CD8-positive, alpha-beta memory T cell (primary cell): Measurements from ENCODE around the gene OXCT1. TPM values are rescaled to one million over a fixed set of nuclear protein-coding genes. Genes with fewer than 3 reads are reported as not detected.
A peak's percentile ranks its signal among the peaks of the same experiment; 100 is the strongest.

Experiments used
- CTCF ChIA-PET: fragments of 350-600 bp; sonication (Branson Sonifier 250); formaldehyde crosslinking; loops from one replicate; lab custom pipeline; 2021; ENCODE audit warnings: antibody characterized with exemption; lab: Charles Lee
- POLR2A ChIA-PET: fragments of 350-600 bp; sonication (Branson Sonifier 250); formaldehyde crosslinking; loops from one replicate; lab custom pipeline; 2021; ENCODE audit warnings: antibody characterized with exemption; lab: Charles Lee
- DNase-seq, 5 donors: peaks; one replicate each; pipeline versions ENCODE4 v3.0.0 to v3.0.0-alpha.2; 2020 to 2022; ENCODE audit warnings: mixed read lengths in 1 of 5
- H3K27ac ChIP-seq: one replicate; pipeline ENCODE4 v1.7.0; 2013; ENCODE audit warnings: low read depth, mild to moderate bottlenecking, low read length, moderate library complexity
- H3K27me3 ChIP-seq: 2 replicates; pipeline ENCODE4 v1.7.0; 2013; ENCODE audit warnings: low read length, mild to moderate bottlenecking; ENCODE audit not compliant: insufficient read depth, poor library complexity, severe bottlenecking
- H3K36me3 ChIP-seq: 2 replicates; pipeline ENCODE4 v1.7.0; 2013; ENCODE audit warnings: mild to moderate bottlenecking, low read length, moderate library complexity; ENCODE audit not compliant: insufficient read depth
- H3K4me1 ChIP-seq: 2 replicates; pipeline ENCODE4 v1.7.0; 2013; ENCODE audit warnings: mild to moderate bottlenecking, low read length, moderate library complexity; ENCODE audit not compliant: insufficient read depth
- H3K4me3 ChIP-seq: 2 replicates; pipeline ENCODE4 v1.7.0; 2013; ENCODE audit warnings: mild to moderate bottlenecking, low read length
- H3K9me3 ChIP-seq: 2 replicates; pipeline ENCODE4 v1.7.0; 2013; ENCODE audit warnings: mild to moderate bottlenecking, low read length
- H3K27ac Mint-ChIP-seq, 8 donors: one replicate each; pipeline ENCODE4 v1.8.0; 2020 to 2021; ENCODE audit warnings: mixed read lengths in 8 of 8, mild to moderate bottlenecking in 6 of 8, inconsistent platforms in 3 of 8, moderate library complexity in 3 of 8
- H3K27me3 Mint-ChIP-seq, 2 donors: one replicate each; pipeline ENCODE4 v1.8.0; 2020 to 2021; ENCODE audit warnings: mixed read lengths in 2 of 2, mild to moderate bottlenecking in 1 of 2, moderate library complexity in 1 of 2
- H3K36me3 Mint-ChIP-seq, 3 donors: one replicate each; pipeline ENCODE4 v1.8.0; 2020 to 2021; ENCODE audit warnings: mixed read lengths in 3 of 3, inconsistent platforms in 1 of 3, mild to moderate bottlenecking in 1 of 3
- H3K4me1 Mint-ChIP-seq, 3 donors: one replicate each; pipeline ENCODE4 v1.8.0; 2020 to 2021; ENCODE audit warnings: mixed read lengths in 3 of 3, inconsistent platforms in 1 of 3, mild to moderate bottlenecking in 1 of 3
- H3K4me3 Mint-ChIP-seq, 7 donors: one replicate each; pipeline ENCODE4 v1.8.0; 2020 to 2021; ENCODE audit warnings: mixed read lengths in 7 of 7, mild to moderate bottlenecking in 6 of 7, moderate library complexity in 4 of 7, inconsistent platforms in 2 of 7
- H3K9me3 Mint-ChIP-seq, 5 donors: one replicate each; pipeline ENCODE4 v1.8.0; 2020 to 2022; ENCODE audit warnings: mixed read lengths in 5 of 5, mild to moderate bottlenecking in 3 of 5, moderate library complexity in 2 of 5, inconsistent platforms in 1 of 5
- polyA plus RNA-seq: library from polyadenylated mRNA; unstranded; fragments of 300-500 nt; fragmentation: Illumina TruSeq; gene quantifications from one replicate; pipeline ENCODE4 v1.2.3, GENCODE V29; 2021
- total RNA-seq, 2 experiments: library from RNA; stranded (reverse); gene quantifications; one replicate each; pipeline ENCODE4 v1.2.3, GENCODE V29; 2021

Gene OXCT1
- total and polyA plus RNA-seq, 3 experiments from 2014 or later = 25.6 to 117 (median 111) TPM

DNA sequence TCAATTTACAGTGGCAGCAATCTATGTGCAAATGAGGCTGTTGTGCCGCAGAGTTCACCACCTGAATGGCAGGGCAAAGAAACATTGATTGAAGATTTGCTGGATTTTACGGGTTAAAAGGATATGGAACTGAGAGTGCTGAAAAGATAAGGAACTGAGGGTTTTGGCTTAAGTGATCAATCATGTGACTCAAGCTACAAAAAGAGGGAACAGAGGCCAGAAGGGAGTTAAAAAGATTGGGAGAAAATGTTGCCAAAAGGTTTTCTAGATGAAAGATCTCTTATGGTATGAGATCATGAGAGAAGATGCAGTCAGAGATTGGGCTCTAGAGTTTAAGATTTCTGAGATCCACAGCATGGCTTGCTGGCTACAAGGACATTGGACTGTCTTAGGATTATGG is 26.0 kb upstream of the OXCT1 start:
- no peaks in the 10 kb centered on the region for H3K36me3 ChIP-seq
- H3K27ac ChIP-seq = no peak overlapping the region
- H3K4me3 Mint-ChIP-seq = no peak overlapping the region
- no peaks in the 10 kb centered on the region for H3K9me3 Mint-ChIP-seq
- H3K36me3 Mint-ChIP-seq = no peaks in the 10 kb centered on the region
- no peak overlapping the region for H3K27ac Mint-ChIP-seq
- H3K4me1 Mint-ChIP-seq = peaks cover 0 to 6% (median 4%) of the 10 kb centered on the region in 3 donors
- H3K4me1 ChIP-seq = no peaks in the 10 kb centered on the region
- ChIA-PET CTCF (no interaction called here), POLR2A (no interaction called here)
- no peak for DNase-seq
- H3K4me3 ChIP-seq = no peak overlapping the region
- H3K27me3 Mint-ChIP-seq = peaks cover 11 to 25% of the 10 kb centered on the region in 2 donors
- no peaks in the 10 kb centered on the region for H3K9me3 ChIP-seq
- H3K27me3 ChIP-seq = peaks cover 3% of the 10 kb centered on the region

DNA sequence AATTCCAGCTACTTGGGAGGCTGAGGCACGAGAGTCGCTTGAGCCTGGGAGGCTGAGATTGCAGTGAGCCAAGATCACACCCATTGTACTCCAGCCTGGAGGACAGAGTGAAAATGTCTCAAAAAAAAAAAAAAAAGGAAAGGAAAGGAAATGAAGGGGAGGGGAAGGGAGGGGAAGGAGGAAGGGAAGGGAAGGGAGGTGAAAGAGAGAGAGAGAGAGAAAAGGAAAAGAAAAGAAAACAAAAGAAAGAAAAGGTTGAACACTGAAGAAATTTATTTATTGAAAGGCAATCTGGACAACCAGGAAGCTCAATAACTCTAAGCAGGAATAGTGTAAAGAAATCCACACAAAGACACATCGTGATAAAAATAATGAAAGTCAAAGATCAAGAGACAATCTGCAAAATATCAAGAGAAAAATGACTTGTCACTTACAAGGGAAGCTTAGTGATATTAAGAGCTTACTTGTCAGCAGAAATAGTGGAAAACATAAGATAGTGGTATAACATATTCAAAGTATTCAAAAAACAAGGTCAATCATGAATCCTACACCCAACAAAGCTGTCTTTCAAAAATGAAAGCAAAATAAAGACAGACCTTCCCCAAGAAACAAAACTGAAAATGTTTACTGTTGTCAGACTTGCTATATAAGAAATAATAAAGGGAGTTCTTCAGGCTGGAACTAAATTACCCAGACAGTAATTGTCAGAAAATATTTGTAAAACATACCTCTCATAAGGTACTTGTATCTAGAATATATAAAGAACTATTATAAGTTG is 23.0 kb upstream of the OXCT1 start:
- H3K9me3 Mint-ChIP-seq = no peaks in the 10 kb centered on the region
- H3K36me3 ChIP-seq = no peaks in the 10 kb centered on the region
- H3K36me3 Mint-ChIP-seq = no peaks in the 10 kb centered on the region
- peaks cover 3% of the 10 kb centered on the region for H3K27me3 ChIP-seq
- ChIA-PET POLR2A (no interaction called here), CTCF (no interaction called here)
- H3K4me1 ChIP-seq = no peaks in the 10 kb centered on the region
- H3K4me3 ChIP-seq = no peak overlapping the region
- H3K4me3 Mint-ChIP-seq = no peak overlapping the region
- H3K27ac Mint-ChIP-seq = no peak overlapping the region
- DNase-seq = no peak
- H3K27ac ChIP-seq = no peak overlapping the region
- H3K9me3 ChIP-seq = no peaks in the 10 kb centered on the region
- peaks cover 0 to 6% (median 4%) of the 10 kb centered on the region in 3 donors for H3K4me1 Mint-ChIP-seq
- peaks cover 11 to 36% of the 10 kb centered on the region in 2 donors for H3K27me3 Mint-ChIP-seq

DNA sequence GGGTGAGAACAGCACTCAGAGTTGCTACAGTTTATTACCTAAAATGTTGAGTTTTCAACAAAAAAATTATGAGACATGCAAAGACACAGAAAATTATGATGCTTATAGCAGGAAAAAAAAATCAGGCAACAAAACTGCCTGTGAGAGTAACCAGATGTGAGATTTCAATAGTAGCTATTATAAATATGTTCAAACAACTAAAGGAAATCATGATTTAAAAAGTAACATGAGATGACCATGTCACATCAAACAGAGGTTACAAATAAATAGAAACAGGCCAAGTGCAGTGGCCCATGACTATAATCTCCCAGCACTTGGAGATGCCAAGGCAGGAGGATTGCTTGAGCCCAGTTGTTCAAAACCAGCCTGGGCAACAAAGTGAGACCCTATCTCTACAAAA is 21.8 kb upstream of the OXCT1 start:
- peaks cover 0 to 6% (median 4%) of the 10 kb centered on the region in 3 donors for H3K4me1 Mint-ChIP-seq
- no peaks in the 10 kb centered on the region for H3K4me1 ChIP-seq
- no peak overlapping the region for H3K27ac ChIP-seq
- no peaks in the 10 kb centered on the region for H3K36me3 ChIP-seq
- H3K9me3 Mint-ChIP-seq = no peaks in the 10 kb centered on the region
- POLR2A ChIA-PET = no interaction called here
- no peak overlapping the region for H3K27ac Mint-ChIP-seq
- no peak overlapping the region for H3K4me3 ChIP-seq
- H3K9me3 ChIP-seq = no peaks in the 10 kb centered on the region
- peaks cover 3% of the 10 kb centered on the region for H3K27me3 ChIP-seq
- no peak overlapping the region for H3K4me3 Mint-ChIP-seq
- CTCF ChIA-PET = no interaction called here
- no peaks in the 10 kb centered on the region for H3K36me3 Mint-ChIP-seq
- H3K27me3 Mint-ChIP-seq = peaks cover 11 to 43% of the 10 kb centered on the region in 2 donors
- no peak for DNase-seq

DNA sequence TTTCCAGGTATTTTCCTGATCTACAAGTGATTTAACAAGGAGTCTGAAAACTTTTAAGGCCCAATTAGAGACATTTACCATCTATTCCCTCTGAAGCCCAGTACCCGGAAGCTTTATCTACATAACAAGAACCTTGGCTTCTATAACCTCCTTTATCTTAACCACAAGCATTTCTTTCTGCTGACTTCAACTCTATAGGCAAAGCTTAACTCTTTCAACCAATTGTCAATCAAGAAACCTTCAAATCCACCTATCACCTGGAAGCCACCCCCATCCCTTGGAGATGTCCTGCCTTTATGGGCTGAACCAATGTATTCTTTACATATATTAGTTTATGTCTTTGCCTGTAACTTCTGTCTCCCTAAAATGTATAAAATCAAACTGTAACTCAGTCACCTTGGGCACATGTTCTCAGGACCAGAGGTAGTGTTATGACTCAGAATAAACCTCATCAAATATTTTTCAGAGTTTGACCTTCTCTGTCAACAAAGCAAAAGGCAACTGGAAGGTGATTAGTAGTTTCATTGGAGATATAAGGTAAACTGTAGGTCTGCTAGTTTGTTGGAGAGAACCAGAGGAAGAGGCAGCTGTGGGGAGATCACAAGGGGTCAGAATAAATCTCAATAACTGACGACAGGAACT is 21.0 kb upstream of the OXCT1 start:
- Mint-ChIP-seq H3K27me3 (peaks cover 7 to 37% of the 10 kb centered on the region in 2 donors), H3K4me1 (peaks cover 0 to 6% (median 4%) of the 10 kb centered on the region in 3 donors), H3K9me3 (no peaks in the 10 kb centered on the region), H3K4me3 (no peak overlapping the region), H3K27ac (peak overlapping the region in 1 of 8 donors; percentile 3), H3K36me3 (no peaks in the 10 kb centered on the region)
- DNase-seq = no peak
- POLR2A ChIA-PET = no interaction called here
- Histone ChIP-seq H3K27ac (no peak overlapping the region), H3K27me3 (peaks cover 3% of the 10 kb centered on the region), H3K36me3 (no peaks in the 10 kb centered on the region), H3K4me3 (no peak overlapping the region), H3K4me1 (no peaks in the 10 kb centered on the region), H3K9me3 (no peaks in the 10 kb centered on the region)
- CTCF ChIA-PET = no interaction called here

DNA sequence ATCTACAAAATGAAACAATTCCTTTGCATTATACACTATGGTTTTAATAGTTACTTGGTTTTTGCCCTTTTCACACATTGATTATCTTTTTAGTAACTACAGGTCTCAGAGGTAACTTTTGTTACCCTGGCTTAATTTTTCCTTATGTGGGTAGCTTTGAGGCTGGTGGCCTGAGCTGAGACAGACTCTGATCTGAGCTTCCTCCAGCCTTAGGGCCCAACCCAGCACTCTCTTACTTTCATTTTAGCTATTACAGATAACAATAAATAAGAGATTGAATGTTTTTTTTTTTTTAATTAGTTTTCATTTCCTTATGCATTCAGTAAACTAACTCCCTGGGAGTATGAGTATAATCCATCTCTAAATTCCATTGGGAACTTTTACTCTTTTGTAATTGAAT is 15.1 kb upstream of the OXCT1 start:
- Histone ChIP-seq H3K27me3 (no peaks in the 10 kb centered on the region), H3K36me3 (no peaks in the 10 kb centered on the region), H3K4me1 (no peaks in the 10 kb centered on the region), H3K4me3 (no peak overlapping the region), H3K9me3 (no peaks in the 10 kb centered on the region), H3K27ac (no peak overlapping the region)
- POLR2A ChIA-PET = interaction anchor here (0.6 kb wide), 1 partner anchor 14 kb away, joined by 3 read pairs; no protein-coding TSS in a partner anchor
- peak overlapping the region in 2 of 8 donors; percentile 44 to 62 for H3K27ac Mint-ChIP-seq
- CTCF ChIA-PET = no interaction called here
- H3K4me3 Mint-ChIP-seq = no peak overlapping the region
- no peaks in the 10 kb centered on the region for H3K36me3 Mint-ChIP-seq
- H3K9me3 Mint-ChIP-seq = no peaks in the 10 kb centered on the region
- no peaks in the 10 kb centered on the region for H3K4me1 Mint-ChIP-seq
- no peak for DNase-seq
- peaks cover 2 to 31% of the 10 kb centered on the region in 2 donors for H3K27me3 Mint-ChIP-seq

DNA sequence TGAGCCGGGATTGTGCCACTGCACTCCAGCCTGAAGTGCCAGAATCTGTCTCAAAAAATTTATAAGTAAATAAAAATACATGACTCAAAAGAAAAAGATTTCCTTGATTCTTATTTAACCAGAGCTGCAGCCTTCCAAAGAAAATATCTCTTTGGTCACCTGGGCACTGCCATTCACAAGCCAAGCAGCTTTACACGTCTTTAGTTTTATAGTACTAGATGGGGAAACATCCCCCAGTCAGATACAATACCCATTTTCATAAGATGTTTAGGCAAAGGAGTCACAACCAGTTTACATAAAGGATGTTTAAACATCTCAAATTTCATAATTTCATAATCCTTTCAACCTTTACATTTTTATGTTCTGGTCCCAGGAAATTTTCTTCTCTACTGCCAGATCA is 13.7 kb upstream of the OXCT1 start:
- Histone ChIP-seq H3K27me3 (no peaks in the 10 kb centered on the region), H3K9me3 (no peaks in the 10 kb centered on the region), H3K4me3 (no peak overlapping the region), H3K4me1 (no peaks in the 10 kb centered on the region), H3K36me3 (no peaks in the 10 kb centered on the region), H3K27ac (no peak overlapping the region)
- H3K27ac Mint-ChIP-seq = no peak overlapping the region
- H3K4me1 Mint-ChIP-seq = no peaks in the 10 kb centered on the region
- peaks cover 4 to 37% of the 10 kb centered on the region in 2 donors for H3K27me3 Mint-ChIP-seq
- no peak for DNase-seq
- H3K4me3 Mint-ChIP-seq = no peak overlapping the region
- ChIA-PET POLR2A (no interaction called here), CTCF (no interaction called here)
- H3K9me3 Mint-ChIP-seq = no peaks in the 10 kb centered on the region
- H3K36me3 Mint-ChIP-seq = no peaks in the 10 kb centered on the region

DNA sequence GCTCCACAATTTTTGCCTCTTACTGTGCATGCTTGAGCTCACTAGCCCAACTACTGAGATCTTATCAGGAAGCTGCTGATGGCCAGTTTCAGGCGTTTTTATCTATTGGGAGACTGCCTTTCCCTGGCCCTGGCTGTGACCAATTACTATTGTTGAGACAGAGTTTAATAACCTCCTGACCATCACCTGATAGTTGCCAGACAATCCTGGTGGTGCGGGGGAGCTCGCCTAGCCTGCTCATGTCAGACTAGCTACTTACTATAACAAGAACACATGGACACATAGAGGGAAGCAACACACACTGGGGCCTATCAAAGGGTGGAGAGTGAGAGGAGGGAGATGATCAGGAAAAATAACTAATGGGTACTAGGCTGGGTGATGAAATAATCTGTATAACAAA is 13.0 kb upstream of the OXCT1 start:
- Histone ChIP-seq H3K9me3 (no peaks in the 10 kb centered on the region), H3K4me1 (no peaks in the 10 kb centered on the region), H3K4me3 (no peak overlapping the region), H3K27ac (peak overlapping the region; percentile 25), H3K36me3 (no peaks in the 10 kb centered on the region), H3K27me3 (no peaks in the 10 kb centered on the region)
- Mint-ChIP-seq H3K4me1 (no peaks in the 10 kb centered on the region), H3K4me3 (no peak overlapping the region), H3K27me3 (peaks cover 4 to 31% of the 10 kb centered on the region in 2 donors), H3K36me3 (no peaks in the 10 kb centered on the region), H3K27ac (no peak overlapping the region), H3K9me3 (no peaks in the 10 kb centered on the region)
- CTCF ChIA-PET = no interaction called here
- DNase-seq = no peak
- POLR2A ChIA-PET = no interaction called here

DNA sequence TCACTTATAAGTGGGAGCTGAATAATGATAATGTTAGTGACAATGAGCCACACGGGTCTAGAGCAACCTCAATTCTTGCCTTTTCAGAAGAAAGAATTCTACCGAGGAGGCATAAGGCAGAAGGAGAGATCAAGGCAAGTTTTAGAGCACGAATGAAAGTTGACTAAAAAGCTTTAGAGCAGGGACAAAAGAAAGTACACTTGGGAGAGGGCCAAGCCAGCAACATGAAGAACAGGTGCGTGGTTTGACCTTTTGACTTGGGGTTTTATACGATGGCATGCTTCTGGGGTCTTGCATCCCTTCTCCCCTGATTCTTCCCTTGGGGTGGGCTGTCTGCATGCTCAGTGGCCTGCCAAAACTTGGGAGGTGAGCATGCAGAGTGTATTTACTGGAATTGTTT is 12.5 kb upstream of the OXCT1 start:
- no peaks in the 10 kb centered on the region for H3K9me3 ChIP-seq
- ChIA-PET CTCF (no interaction called here), POLR2A (no interaction called here)
- Mint-ChIP-seq H3K27me3 (peaks cover 4 to 30% of the 10 kb centered on the region in 2 donors), H3K4me3 (no peak overlapping the region), H3K36me3 (no peaks in the 10 kb centered on the region), H3K9me3 (no peaks in the 10 kb centered on the region), H3K27ac (no peak overlapping the region), H3K4me1 (no peaks in the 10 kb centered on the region)
- no peaks in the 10 kb centered on the region for H3K4me1 ChIP-seq
- H3K4me3 ChIP-seq = no peak overlapping the region
- no peaks in the 10 kb centered on the region for H3K36me3 ChIP-seq
- H3K27ac ChIP-seq = no peak overlapping the region
- no peak for DNase-seq
- H3K27me3 ChIP-seq = no peaks in the 10 kb centered on the region
